ENCODE results near the gene NLGN1.

DNA sequence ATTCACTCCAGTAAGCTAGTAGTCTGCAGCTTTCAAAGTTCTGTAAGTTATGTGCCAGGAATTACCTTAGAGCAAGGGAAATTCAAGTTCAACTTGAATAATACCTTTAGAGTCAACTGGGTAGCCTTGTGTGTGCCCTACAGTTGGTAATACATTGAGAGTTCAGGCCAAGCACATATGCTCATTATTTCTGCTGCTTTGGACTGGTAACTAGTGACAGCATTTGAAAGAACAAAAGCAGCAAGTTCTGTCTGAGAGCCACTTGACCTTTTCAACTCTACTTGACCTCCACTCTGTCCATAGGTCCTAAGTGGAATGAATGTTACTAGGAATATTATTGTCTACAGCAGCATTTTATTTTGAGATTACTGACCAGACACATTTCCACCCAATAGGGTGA lies 723.5 kb downstream of the NLGN1 start:
- TF ChIP-seq EZH2 (IDR thresholded peaks at IDR 0.05; ENCODE audit: low read depth, low read length, severe bottlenecking) (no peak), SRF (IDR thresholded peaks at IDR 0.05; ENCODE audit: low read depth, low read length) (no peak), GTF2F1 (IDR thresholded peaks at IDR 0.05; ENCODE audit: borderline replicate concordance, low read depth, low read length) (no peak), CHD1 (IDR thresholded peaks at IDR 0.05; ENCODE audit: low read depth, low read length) (no peak), RFX5 (IDR thresholded peaks at IDR 0.05; ENCODE audit: borderline replicate concordance, low read depth, low read length) (no peak), KDM5A (IDR thresholded peaks at IDR 0.05; ENCODE audit: low read length) (no peak), EP300 (IDR thresholded peaks at IDR 0.05; ENCODE audit: borderline replicate concordance in 1 of 2, low read depth in 2 of 2, low read length in 2 of 2) (no peak), CTCF (IDR thresholded peaks at IDR 0.05; ENCODE audit: control extremely low read depth in 1 of 3, insufficient read depth in 1 of 3, low read depth in 1 of 3, low read length in 3 of 3) (no peak), RXRA (IDR thresholded peaks at IDR 0.05; ENCODE audit: insufficient read depth, low read depth, low read length) (no peak)
